Measurements from ENCODE around the gene MAPK8IP3.
A peak's percentile ranks its signal among the peaks of the same experiment; 100 is the strongest.
"Not testable (repeated sequence)": the region's sequence is repeated elsewhere in the genome, so short reads cannot be mapped to it uniquely, and the experiment has no call there.

The MAPK8IP3 gene

GRCh38 chr16:1713331-1713730, 7.3 kb downstream of the MAPK8IP3 start:
- H3K4me3 ChIP-seq: no peak overlapping the region
- TF ChIP-seq, protein P1, sequence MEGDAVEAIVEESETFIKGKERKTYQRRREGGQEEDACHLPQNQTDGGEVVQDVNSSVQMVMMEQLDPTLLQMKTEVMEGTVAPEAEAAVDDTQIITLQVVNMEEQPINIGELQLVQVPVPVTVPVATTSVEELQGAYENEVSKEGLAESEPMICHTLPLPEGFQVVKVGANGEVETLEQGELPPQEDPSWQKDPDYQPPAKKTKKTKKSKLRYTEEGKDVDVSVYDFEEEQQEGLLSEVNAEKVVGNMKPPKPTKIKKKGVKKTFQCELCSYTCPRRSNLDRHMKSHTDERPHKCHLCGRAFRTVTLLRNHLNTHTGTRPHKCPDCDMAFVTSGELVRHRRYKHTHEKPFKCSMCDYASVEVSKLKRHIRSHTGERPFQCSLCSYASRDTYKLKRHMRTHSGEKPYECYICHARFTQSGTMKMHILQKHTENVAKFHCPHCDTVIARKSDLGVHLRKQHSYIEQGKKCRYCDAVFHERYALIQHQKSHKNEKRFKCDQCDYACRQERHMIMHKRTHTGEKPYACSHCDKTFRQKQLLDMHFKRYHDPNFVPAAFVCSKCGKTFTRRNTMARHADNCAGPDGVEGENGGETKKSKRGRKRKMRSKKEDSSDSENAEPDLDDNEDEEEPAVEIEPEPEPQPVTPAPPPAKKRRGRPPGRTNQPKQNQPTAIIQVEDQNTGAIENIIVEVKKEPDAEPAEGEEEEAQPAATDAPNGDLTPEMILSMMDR (IDR thresholded peaks at IDR 0.05): no peak
- H3K27me3 ChIP-seq: no peaks in the 10 kb centered on the region
- DNase-seq: no peak
- no peak overlapping the region for H3K27ac ChIP-seq
- peaks cover 0 to 29% (median 12%) of the 10 kb centered on the region in 4 donors for H3K4me1 ChIP-seq
- no peaks in the 10 kb centered on the region for H3K9me3 ChIP-seq
- H3K36me3 ChIP-seq: peaks cover 0 to 13% (median 0%) of the 10 kb centered on the region in 3 donors
- intact Hi-C loops (cut with DNase I; ENCODE audit: low total_unique reads): no loop called here

DNA sequence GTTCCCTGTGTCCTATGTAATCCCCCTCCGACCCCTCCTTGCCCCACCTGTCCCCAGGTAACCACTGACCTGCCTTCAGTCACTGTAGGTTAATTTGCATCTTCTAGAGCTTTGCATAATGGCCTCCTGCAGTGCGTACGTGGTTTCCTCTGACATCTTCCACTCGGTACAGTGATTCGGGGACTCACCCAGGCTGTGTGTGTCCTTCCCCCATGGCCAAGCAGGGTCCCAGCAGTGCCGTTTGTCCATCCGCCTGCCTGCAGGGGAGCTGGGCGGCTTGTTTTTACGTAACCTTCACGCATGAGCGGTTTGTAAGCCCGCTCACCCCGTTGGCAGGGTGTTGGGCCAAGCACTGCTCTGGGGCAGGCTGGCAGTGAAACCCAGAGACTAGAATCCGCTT, 7.9 kb downstream of the MAPK8IP3 start:
- Histone ChIP-seq H3K9me3 (no peaks in the 10 kb centered on the region), H3K27me3 (no peaks in the 10 kb centered on the region), H3K4me1 (peaks cover 0 to 23% (median 7%) of the 10 kb centered on the region in 4 donors), H3K4me3 (no peak overlapping the region), H3K36me3 (peaks cover 0 to 13% (median 0%) of the 10 kb centered on the region in 3 donors), H3K27ac (no peak overlapping the region)
- no peak for DNase-seq
- TF ChIP-seq, protein P1 (IDR thresholded peaks at IDR 0.05): no peak
- intact Hi-C loops (cut with DNase I; ENCODE audit: low total_unique reads): no loop called here

DNA sequence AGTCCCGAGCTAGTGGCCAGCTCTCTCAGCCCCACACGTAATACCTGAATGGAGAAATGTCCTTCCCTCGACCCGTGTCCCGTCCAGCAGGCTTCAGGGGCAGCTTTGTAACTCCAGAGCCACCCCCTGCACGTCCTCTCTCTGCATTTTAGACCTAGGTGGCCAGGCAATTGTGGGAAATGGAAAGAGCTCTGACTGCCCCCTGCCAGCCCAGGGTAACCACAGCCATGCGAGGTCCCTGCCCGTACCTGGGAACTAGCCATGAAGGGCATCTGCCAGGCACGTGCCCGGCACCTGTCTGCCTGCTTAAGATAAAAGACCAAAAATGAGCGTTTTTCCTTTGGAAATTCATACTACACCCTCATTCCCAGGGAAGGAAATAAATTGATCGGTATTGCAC, 9.2 kb downstream of the MAPK8IP3 start:
- TF ChIP-seq, protein P1 (IDR thresholded peaks at IDR 0.05): no peak
- peaks cover 0 to 8% (median 0%) of the 10 kb centered on the region in 3 donors for H3K36me3 ChIP-seq
- peaks cover 0 to 16% (median 2%) of the 10 kb centered on the region in 4 donors for H3K4me1 ChIP-seq
- no peak overlapping the region for H3K4me3 ChIP-seq
- H3K9me3 ChIP-seq: no peaks in the 10 kb centered on the region
- intact Hi-C loops (cut with DNase I; ENCODE audit: low total_unique reads): no loop called here
- no peak for DNase-seq
- no peak overlapping the region for H3K27ac ChIP-seq
- H3K27me3 ChIP-seq: no peaks in the 10 kb centered on the region

DNA sequence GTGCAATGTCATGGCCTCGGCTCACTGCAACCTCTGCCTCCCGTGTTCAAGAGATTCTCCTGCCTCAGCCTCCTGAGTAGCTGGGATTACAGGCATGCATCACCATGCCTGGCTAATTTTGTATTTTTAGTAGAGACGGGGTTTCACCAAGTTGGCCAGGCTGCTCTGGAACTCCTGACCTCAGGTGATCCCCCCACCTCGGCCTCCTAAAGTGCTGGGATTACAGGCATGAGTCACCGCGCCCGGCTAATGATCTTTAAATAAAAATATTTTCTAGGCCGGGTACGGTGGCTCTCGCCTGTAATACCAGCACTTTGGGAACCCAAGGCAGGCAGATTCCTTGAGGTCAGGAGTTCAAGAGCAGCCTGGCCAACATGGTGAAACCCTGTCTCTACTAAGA, 12.2 kb downstream of the MAPK8IP3 start:
- H3K36me3 ChIP-seq; H3K27me3 ChIP-seq; H3K4me3 ChIP-seq; H3K27ac ChIP-seq; intact Hi-C loops (cut with DNase I; ENCODE audit: low total_unique reads); DNase-seq; H3K9me3 ChIP-seq: not testable (repeated sequence)
- H3K4me1 ChIP-seq: peaks cover 0 to 21% (median 12%) of the 10 kb centered on the region in 4 donors

- DNase-seq; H3K27me3 ChIP-seq; H3K4me3 ChIP-seq; H3K36me3 ChIP-seq; H3K9me3 ChIP-seq; H3K27ac ChIP-seq; intact Hi-C loops (cut with DNase I; ENCODE audit: low total_unique reads): not testable (repeated sequence)
- H3K4me1 ChIP-seq: peaks cover 0 to 26% (median 16%) of the 10 kb centered on the region in 4 donors
Observed at GRCh38 chr16:1719559-1720229, 13.7 kb downstream of the MAPK8IP3 start.

DNA sequence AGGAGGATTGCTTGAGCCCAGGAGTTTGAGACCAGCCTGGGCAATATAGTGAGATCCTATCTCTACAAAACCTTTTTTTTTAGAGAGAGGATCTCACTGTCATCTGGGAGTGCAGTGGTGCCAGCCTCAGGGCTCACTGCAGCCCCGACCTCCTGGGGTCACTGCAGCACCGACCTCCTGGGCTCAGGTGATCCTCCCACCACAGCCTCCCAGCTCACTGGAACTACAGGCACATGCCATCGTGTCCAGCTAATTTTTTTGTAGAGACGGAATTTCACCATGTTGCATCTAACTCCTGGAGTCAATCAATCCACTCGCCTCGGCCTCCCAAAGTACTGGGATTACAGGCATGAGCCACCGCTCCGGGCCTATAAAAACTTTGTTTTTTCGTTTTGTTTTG, 15.4 kb downstream of the MAPK8IP3 start:
- peaks cover 0 to 26% (median 16%) of the 10 kb centered on the region in 4 donors for H3K4me1 ChIP-seq
- no peaks in the 10 kb centered on the region for H3K27me3 ChIP-seq
- no peak overlapping the region for H3K4me3 ChIP-seq
- intact Hi-C loops (cut with DNase I; ENCODE audit: low total_unique reads): no loop called here
- H3K36me3 ChIP-seq: peaks cover 15 to 23% (median 17%) of the 10 kb centered on the region in 3 donors
- H3K27ac ChIP-seq: peak overlapping the region in 1 of 2 donors; percentile 42
- no peaks in the 10 kb centered on the region for H3K9me3 ChIP-seq
- no peak for DNase-seq
- TF ChIP-seq, protein P1 (IDR thresholded peaks at IDR 0.05): no peak

All from tibial artery (tissue), 4 donors.